HG02943 (cell line): ENCODE results near the gene DUSP18.
"Not testable (repeated sequence)": the region's sequence is repeated elsewhere in the genome, so short reads cannot be mapped to it uniquely, and the experiment has no call there.

ENCODE experiments used
- ATAC-seq: cut with Tn5 transposase; IDR thresholded peaks from one replicate; pipeline ENCODE4 v1.9.1; 2021; ENCODE audit warnings: mild to moderate bottlenecking, low read depth, moderate library complexity; ENCODE audit not compliant: unreplicated experiment

Gene DUSP18

GRCh38 chr22:30667494-30668385 is at the start of gene DUSP18:
DUSP18 (minus strand) TSS chr22:30667875; CDS start chr22:30664003, 3,872 bp downstream.
- ATAC-seq, result peak; percentile 79

- no peak for ATAC-seq
Measured at GRCh38 chr22:30714062-30714461, 46.4 kb upstream of the DUSP18 start.

GRCh38 chr22:30712094-30712493 is 44.4 kb upstream of the DUSP18 start:
- no peak for ATAC-seq

- ATAC-seq, result not testable (repeated sequence)
Measured at GRCh38 chr22:30709980-30710379, 42.3 kb upstream of the DUSP18 start.

GRCh38 chr22:30705710-30706651 is 38.3 kb upstream of the DUSP18 start:
- ATAC-seq, result peak; percentile 54

- ATAC-seq, result no peak
Measured at GRCh38 chr22:30704978-30705377, 37.3 kb upstream of the DUSP18 start.

- no peak for ATAC-seq
Measured at GRCh38 chr22:30702856-30703255, 35.2 kb upstream of the DUSP18 start.

GRCh38 chr22:30701872-30702271 is 34.2 kb upstream of the DUSP18 start:
- ATAC-seq, result no peak

- ATAC-seq, result no peak
Measured at GRCh38 chr22:30697975-30698374, 30.3 kb upstream of the DUSP18 start.

GRCh38 chr22:30695871-30696655 is 28.4 kb upstream of the DUSP18 start:
- no peak for ATAC-seq

GRCh38 chr22:30695351-30695851 is 27.7 kb upstream of the DUSP18 start:
- ATAC-seq, result no peak

GRCh38 chr22:30694640-30695350 is 27.1 kb upstream of the DUSP18 start, which contains the start of gene OSBP2:
OSBP2 (plus strand) TSS chr22:30694874; CDS start chr22:30694910, 36 bp downstream.
- no peak for ATAC-seq

- ATAC-seq, result no peak
Measured at GRCh38 chr22:30694171-30694639, 26.5 kb upstream of the DUSP18 start.

- ATAC-seq, result no peak
Measured at GRCh38 chr22:30691204-30691603, 23.5 kb upstream of the DUSP18 start.

GRCh38 chr22:30689622-30690021 is 21.9 kb upstream of the DUSP18 start:
- ATAC-seq, result no peak

- no peak for ATAC-seq
Measured at GRCh38 chr22:30687358-30687757, 19.7 kb upstream of the DUSP18 start.

GRCh38 chr22:30685178-30685577 is 17.5 kb upstream of the DUSP18 start:
- ATAC-seq, result no peak

- ATAC-seq, result no peak
Measured at GRCh38 chr22:30681831-30682230, 14.2 kb upstream of the DUSP18 start.
